Lower leg skin (tissue), 4 donors: ENCODE measurements around the gene GLYATL3. TPM values are rescaled to one million over a fixed set of nuclear protein-coding genes. Genes with fewer than 3 reads are reported as not detected.

Experiments used
- DNase-seq, 2 donors: peaks; one replicate each; pipeline ENCODE4 v3.0.0-alpha.2; 2019; ENCODE audit warnings: low spot score in 2 of 2
- H3K4me3 ChIP-seq: fragments of 200-600 bp; sonication (generic); 2 replicates; pipeline ENCODE4 v1.5.1; 2017; ENCODE audit warnings: mild to moderate bottlenecking, low read depth; ENCODE audit not compliant: poor library complexity, severe bottlenecking
- CTCF ChIP-seq, 3 donors: fragments of 450-650 bp; IDR thresholded peaks; one replicate each; pipeline ENCODE4 v1.5.1; 2016; ENCODE audit warnings: antibody characterized with exemption in 3 of 3, mild to moderate bottlenecking in 3 of 3, moderate library complexity in 2 of 3
- POLR2A ChIP-seq, 2 donors: fragments of 450-650 bp; IDR thresholded peaks; one replicate each; pipeline ENCODE4 v1.6.1; 2016 to 2017; ENCODE audit warnings: antibody characterized with exemption in 2 of 2, mild to moderate bottlenecking in 1 of 2, moderate library complexity in 1 of 2
- WGBS, 2 donors: methylation state at CpG; one replicate each; pipeline ENCODE4 v1.1.5; 2018; 5-methylcytosine and 5-hydroxymethylcytosine counted together
- intact Hi-C: fragments of 100-400 bp; cut with DNase I; formaldehyde crosslinking; loops from one replicate; pipeline ENCODE4 v1.15.0; 2023; ENCODE audit warnings: low total_unique reads
- total RNA-seq, 4 donors: library from RNA; depleted of rRNA; stranded (reverse); fragments of >200 nt; gene quantifications; one replicate each; pipeline ENCODE4 v1.1.0, GENCODE V29; 2016

GLYATL3 gene
- total RNA-seq, 4 donors from 2014 or later = not detected

GRCh38 chr6:49516147-49516505 is 16.4 kb downstream of the GLYATL3 start:
- H3K4me3 ChIP-seq = no peak overlapping the region
- TF ChIP-seq POLR2A (IDR thresholded peaks at IDR 0.05) = no peak
- no peak for TF ChIP-seq CTCF (IDR thresholded peaks at IDR 0.05)
- WGBS, 2 donors = 67 to 79% methylated on average over 4 of the region's 4 CpGs
- intact Hi-C loops = no loop called here
- no peak for DNase-seq

GRCh38 chr6:49517919-49518318 is 18.2 kb downstream of the GLYATL3 start:
- TF ChIP-seq POLR2A (IDR thresholded peaks at IDR 0.05) = no peak
- no peak for TF ChIP-seq CTCF (IDR thresholded peaks at IDR 0.05)
- no peak overlapping the region for H3K4me3 ChIP-seq
- DNase-seq = no peak
- WGBS, 2 donors = 86 to 89% methylated on average over 2 of the region's 2 CpGs
- intact Hi-C loops = no loop called here

GRCh38 chr6:49519660-49520059 is 19.9 kb downstream of the GLYATL3 start:
- intact Hi-C loops = no loop called here
- no peak for TF ChIP-seq POLR2A (IDR thresholded peaks at IDR 0.05)
- WGBS, 2 donors = 81 to 90% methylated on average over 1 of the region's 1 CpG
- no peak overlapping the region for H3K4me3 ChIP-seq
- no peak for DNase-seq

- TF ChIP-seq CTCF (IDR thresholded peaks at IDR 0.05) (no peak), POLR2A (IDR thresholded peaks at IDR 0.05) (no peak)
- no peak for DNase-seq
- intact Hi-C loops = no loop called here
- no peak overlapping the region for H3K4me3 ChIP-seq
- 75 to 80% methylated on average over 7 of the region's 7 CpGs for WGBS, 2 donors
Measured at GRCh38 chr6:49522710-49523593, 23.2 kb downstream of the GLYATL3 start.

- intact Hi-C loops = no loop called here
- no peak for TF ChIP-seq CTCF (IDR thresholded peaks at IDR 0.05)
- TF ChIP-seq POLR2A (IDR thresholded peaks at IDR 0.05) = no peak
- 72 to 81% methylated on average over 1 of the region's 1 CpG for WGBS, 2 donors
- H3K4me3 ChIP-seq = no peak overlapping the region
- no peak for DNase-seq
Measured at GRCh38 chr6:49523901-49524300, 24.2 kb downstream of the GLYATL3 start.

GRCh38 chr6:49524541-49524940 is 24.8 kb downstream of the GLYATL3 start:
- WGBS, 2 donors = 55 to 57% methylated on average over 7 of the region's 7 CpGs
- intact Hi-C loops = no loop called here
- no peak for TF ChIP-seq CTCF (IDR thresholded peaks at IDR 0.05)
- no peak for TF ChIP-seq POLR2A (IDR thresholded peaks at IDR 0.05)
- no peak overlapping the region for H3K4me3 ChIP-seq
- DNase-seq = no peak
